Transverse colon (tissue), 4 donors: ENCODE measurements around the gene CACNA1E. TPM values are rescaled to one million over a fixed set of nuclear protein-coding genes. Genes with fewer than 3 reads are reported as not detected.

Experiments used
- DNase-seq: peaks from one replicate; pipeline ENCODE4 v3.0.0-alpha.2; 2019
- H3K27ac ChIP-seq, 4 donors: fragments of 200-600 bp; sonication (generic); 2 replicates each; pipeline ENCODE4 v1.5.1; 2016 to 2018; ENCODE audit warnings: inconsistent platforms in 4 of 4
- H3K27me3 ChIP-seq: fragments of 200-600 bp; sonication (generic); 2 replicates; pipeline ENCODE4 v1.5.1; 2017; ENCODE audit warnings: inconsistent platforms
- H3K36me3 ChIP-seq, 4 donors: fragments of 200-600 bp; sonication (generic); 2 replicates each; pipeline ENCODE4 v1.5.1; 2017 to 2019; ENCODE audit warnings: inconsistent platforms in 4 of 4
- H3K4me1 ChIP-seq, 4 donors: fragments of 200-600 bp; sonication (generic); 2 replicates each; pipeline ENCODE4 v1.5.1; 2017 to 2020; ENCODE audit warnings: inconsistent platforms in 4 of 4
- H3K4me3 ChIP-seq, 4 donors: fragments of 200-600 bp; sonication (generic); 1 replicate in 1 of 4; 2 replicates in 3 of 4; pipeline versions ENCODE4 v1.5.1 to v1.6.1; 2017 to 2019; ENCODE audit warnings: inconsistent platforms in 4 of 4
- H3K9me3 ChIP-seq, 2 donors: fragments of 200-600 bp; sonication (generic); 2 replicates each; pipeline ENCODE4 v1.5.1; 2017 to 2019; ENCODE audit warnings: inconsistent platforms in 2 of 2
- CTCF ChIP-seq, 5 experiments: fragments of 200-600 bp in 3 of 5; fragments of 450-650 bp in 2 of 5; sonication (generic) in 3 of 5; IDR thresholded peaks; 1 replicate in 2 of 5; 2 replicates in 3 of 5; pipeline ENCODE4 v1.5.1; 2016 to 2017; ENCODE audit warnings: antibody characterized with exemption in 5 of 5, inconsistent platforms in 3 of 5, mild to moderate bottlenecking in 2 of 5, moderate library complexity in 1 of 5
- EP300 ChIP-seq: sonication (generic); formaldehyde crosslinking; IDR thresholded peaks from one replicate; pipeline ENCODE4 v1.6.1; 2017; ENCODE audit warnings: antibody characterized with exemption, low read depth
- POLR2A ChIP-seq: fragments of 450-650 bp; IDR thresholded peaks from one replicate; pipeline ENCODE4 v1.6.1; 2016; ENCODE audit warnings: antibody characterized with exemption, mild to moderate bottlenecking, moderate library complexity
- POLR2AphosphoS5 ChIP-seq, 3 donors: sonication (generic); formaldehyde crosslinking; IDR thresholded peaks; one replicate each; pipeline ENCODE4 v1.6.1; 2016; ENCODE audit warnings: antibody characterized with exemption in 3 of 3
- WGBS, 2 donors: methylation state at CpG; one replicate each; pipeline ENCODE4 v1.1.5; 2018; ENCODE audit warnings: low coverage in 1 of 2; 5-methylcytosine and 5-hydroxymethylcytosine counted together
- in situ Hi-C, 4 donors: fragments of 200-750 bp; cut with MboI; loops; one replicate each; pipeline versions ENCODE4 v1.15.0 to v1.15.1; 2017; ENCODE audit warnings: low sequenced_read_pairs in 3 of 4, low pct_ligation_motif_present in 1 of 4, low pct_unique_long_range_greater_than_20kb in 1 of 4
- intact Hi-C: fragments of 100-400 bp; cut with DNase I; formaldehyde crosslinking; loops from one replicate; pipeline ENCODE4 v1.15.1; 2023; ENCODE audit warnings: low total_unique reads
- total RNA-seq, 4 donors: library from RNA; depleted of rRNA; stranded (reverse); fragments of >200 nt; gene quantifications; one replicate each; pipeline ENCODE4 v1.1.0, GENCODE V29; 2016

Gene CACNA1E
- total RNA-seq, 4 donors from 2014 or later, result under 0.01 to 0.16 (median 0.14) TPM; not detected in 1

GRCh38 chr1:181493885-181494284 lies 10.6 kb downstream of the CACNA1E start:
- no peaks in the 10 kb centered on the region for H3K4me1 ChIP-seq
- in situ Hi-C loops, result loop anchor here in 3 of 4 donors (10.0 to 25.0 kb wide), 3 partner anchors 181 to 568 kb away; partner anchors contain the start of gene ZNF648 (in 2 of the 3)
- no peak overlapping the region for H3K27ac ChIP-seq
- DNase-seq, result no peak
- no peaks in the 10 kb centered on the region for H3K36me3 ChIP-seq
- intact Hi-C loops, result no loop called here
- no peak for TF ChIP-seq POLR2AphosphoS5 (IDR thresholded peaks at IDR 0.05)
- no peak for TF ChIP-seq POLR2A
- TF ChIP-seq EP300, result no peak
- TF ChIP-seq CTCF (IDR thresholded peaks at IDR 0.05), result no peak
- 81 to 84% methylated on average over 4 of the region's 4 CpGs for WGBS, 2 donors
- no peak overlapping the region for H3K4me3 ChIP-seq
- H3K9me3 ChIP-seq, result no peaks in the 10 kb centered on the region
- H3K27me3 ChIP-seq, result peaks cover 2% of the 10 kb centered on the region

- in situ Hi-C loops, result loop anchor here in 3 of 4 donors (10.0 to 25.0 kb wide), 3 partner anchors 178 to 566 kb away; partner anchors contain the start of gene ZNF648 (in 2 of the 3)
- H3K4me3 ChIP-seq, result no peak overlapping the region
These were observed 13.4 kb downstream of the CACNA1E start for GRCh38 chr1:181496759-181497158.

GRCh38 chr1:181497870-181498269 lies 14.6 kb downstream of the CACNA1E start:
- no peak for DNase-seq
- in situ Hi-C loops, result loop anchor here in 3 of 4 donors (10.0 to 25.0 kb wide), 3 partner anchors 177 to 564 kb away; partner anchors contain the start of gene ZNF648 (in 2 of the 3)
- WGBS, 2 donors, result 82 to 87% methylated on average over 6 of the region's 6 CpGs
- no peak for TF ChIP-seq CTCF (IDR thresholded peaks at IDR 0.05)
- no peak for TF ChIP-seq POLR2A
- TF ChIP-seq POLR2AphosphoS5 (IDR thresholded peaks at IDR 0.05), result no peak
- TF ChIP-seq EP300, result no peak
- intact Hi-C loops, result no loop called here
- Histone ChIP-seq H3K27me3 (no peaks in the 10 kb centered on the region), H3K27ac (no peak overlapping the region), H3K9me3 (no peaks in the 10 kb centered on the region), H3K4me1 (no peaks in the 10 kb centered on the region), H3K4me3 (no peak overlapping the region), H3K36me3 (no peaks in the 10 kb centered on the region)

More at GRCh38 chr1:181496759-181497158, 13.4 kb downstream of the CACNA1E start:
- no peak overlapping the region for H3K27ac ChIP-seq
- intact Hi-C loops, result no loop called here
- no peak for DNase-seq
- no peaks in the 10 kb centered on the region for H3K36me3 ChIP-seq
- no peaks in the 10 kb centered on the region for H3K9me3 ChIP-seq
- TF ChIP-seq EP300, result no peak
- no peak for TF ChIP-seq POLR2AphosphoS5 (IDR thresholded peaks at IDR 0.05)
- no peak for TF ChIP-seq CTCF (IDR thresholded peaks at IDR 0.05)
- no peak for TF ChIP-seq POLR2A
- WGBS, 2 donors, result 42 to 86% methylated on average over 1 of the region's 1 CpG
- H3K27me3 ChIP-seq, result no peaks in the 10 kb centered on the region
- H3K4me1 ChIP-seq, result no peaks in the 10 kb centered on the region

DNA sequence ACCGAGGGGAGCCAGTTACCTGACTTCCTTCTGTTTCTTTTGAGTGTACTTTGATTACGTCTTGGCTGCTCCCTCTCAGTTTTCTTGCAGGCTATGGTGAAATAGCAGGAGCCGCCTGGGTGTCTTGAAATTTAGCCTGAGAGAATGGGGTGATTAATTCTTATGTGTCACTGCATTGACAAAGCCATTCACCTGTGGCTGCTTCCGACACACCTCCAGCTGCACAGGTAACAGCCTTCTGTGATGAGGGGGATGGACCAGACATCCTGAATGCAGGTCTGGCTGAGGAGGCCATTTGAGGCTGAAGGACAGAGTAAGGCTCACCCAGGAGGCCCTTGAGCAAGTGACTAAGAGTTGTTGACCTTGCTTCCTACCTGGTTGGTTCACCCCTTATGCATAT lies 16.5 kb downstream of the CACNA1E start:
- no peak for TF ChIP-seq EP300
- no peak for TF ChIP-seq POLR2A
- TF ChIP-seq CTCF (IDR thresholded peaks at IDR 0.05), result no peak
- TF ChIP-seq POLR2AphosphoS5 (IDR thresholded peaks at IDR 0.05), result no peak
- WGBS, 2 donors, result 83 to 92% methylated on average over 2 to 4 of the region's 4 CpGs
- Histone ChIP-seq H3K36me3 (no peaks in the 10 kb centered on the region), H3K4me3 (no peak overlapping the region), H3K27ac (no peak overlapping the region), H3K27me3 (no peaks in the 10 kb centered on the region), H3K4me1 (no peaks in the 10 kb centered on the region), H3K9me3 (no peaks in the 10 kb centered on the region)
- intact Hi-C loops, result no loop called here
- in situ Hi-C loops, result loop anchor here in 3 of 4 donors (10.0 to 25.0 kb wide), 3 partner anchors 175 to 562 kb away; partner anchors contain the start of gene ZNF648 (in 2 of the 3)
- DNase-seq, result no peak
